Brain microvascular endothelial cell (primary cell): ENCODE measurements around the gene ALS2CL.
A peak's percentile ranks its signal among the peaks of the same experiment; 100 is the strongest.

Experiments
- DNase-seq: peaks from one replicate; pipeline ENCODE4 v3.0.0-alpha.2; 2020
- H3K27ac ChIP-seq: fragments of 250-450 bp; sonication (Bioruptor Pico); 2 replicates; pipeline ENCODE4 v1.5.1; 2020; ENCODE audit warnings: mild to moderate bottlenecking, moderate library complexity
- H3K27me3 ChIP-seq: fragments of 250-450 bp; sonication (Bioruptor Pico); replicated peaks from 2 replicates; pipeline ENCODE4 v1.5.1; 2020; ENCODE audit warnings: mild to moderate bottlenecking
- H3K36me3 ChIP-seq: fragments of 250-450 bp; sonication (Bioruptor Pico); replicated peaks from 2 replicates; pipeline ENCODE4 v1.5.1; 2020; ENCODE audit warnings: mild to moderate bottlenecking
- H3K4me3 ChIP-seq: 2 replicates; pipeline ENCODE4 v1.5.1; 2011; ENCODE audit warnings: low read depth, mild to moderate bottlenecking, control low read depth, low read length, moderate library complexity
- in situ Hi-C: cut with HindIII; loops from 2 replicates; pipeline ENCODE4 v1.10.0; 2017; ENCODE audit warnings: low sequenced_read_pairs, low pct_ligation_motif_present
- TF ChIP-seq, protein P1 (sequence below): IDR thresholded peaks from 2 replicates; pipeline ENCODE4 v1.5.1; 2011; ENCODE audit warnings: low read depth, mild to moderate bottlenecking, moderate library complexity, low read length, control low read depth, inconsistent platforms; ENCODE audit errors: missing control alignments

The ALS2CL gene

DNA sequence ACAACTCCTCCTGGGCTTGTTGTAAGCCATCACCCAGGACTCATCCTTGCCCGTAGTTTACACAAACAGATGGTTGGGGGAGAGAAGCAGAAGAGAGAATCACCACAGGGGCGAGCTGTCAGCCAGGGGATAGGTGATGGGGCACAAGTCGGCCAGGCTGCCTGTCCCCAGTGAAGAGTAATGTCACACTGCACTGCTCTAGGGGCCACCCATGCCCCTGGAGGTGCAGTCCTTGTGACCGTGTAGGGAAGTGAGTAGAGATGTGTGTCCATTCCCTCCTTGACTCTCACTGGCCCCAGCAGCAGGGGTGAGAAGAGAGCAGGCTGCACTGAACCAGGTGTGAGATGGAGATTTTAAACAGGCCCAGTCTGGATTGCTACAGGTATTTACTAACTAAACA lies 41.3 kb upstream of the ALS2CL start:
- Histone ChIP-seq H3K27me3 (peaks cover 6% of the 10 kb centered on the region), H3K27ac (no peak overlapping the region), H3K36me3 (no peaks in the 10 kb centered on the region), H3K4me3 (no peak overlapping the region)
- in situ Hi-C loops, result no loop called here
- TF ChIP-seq, protein P1, sequence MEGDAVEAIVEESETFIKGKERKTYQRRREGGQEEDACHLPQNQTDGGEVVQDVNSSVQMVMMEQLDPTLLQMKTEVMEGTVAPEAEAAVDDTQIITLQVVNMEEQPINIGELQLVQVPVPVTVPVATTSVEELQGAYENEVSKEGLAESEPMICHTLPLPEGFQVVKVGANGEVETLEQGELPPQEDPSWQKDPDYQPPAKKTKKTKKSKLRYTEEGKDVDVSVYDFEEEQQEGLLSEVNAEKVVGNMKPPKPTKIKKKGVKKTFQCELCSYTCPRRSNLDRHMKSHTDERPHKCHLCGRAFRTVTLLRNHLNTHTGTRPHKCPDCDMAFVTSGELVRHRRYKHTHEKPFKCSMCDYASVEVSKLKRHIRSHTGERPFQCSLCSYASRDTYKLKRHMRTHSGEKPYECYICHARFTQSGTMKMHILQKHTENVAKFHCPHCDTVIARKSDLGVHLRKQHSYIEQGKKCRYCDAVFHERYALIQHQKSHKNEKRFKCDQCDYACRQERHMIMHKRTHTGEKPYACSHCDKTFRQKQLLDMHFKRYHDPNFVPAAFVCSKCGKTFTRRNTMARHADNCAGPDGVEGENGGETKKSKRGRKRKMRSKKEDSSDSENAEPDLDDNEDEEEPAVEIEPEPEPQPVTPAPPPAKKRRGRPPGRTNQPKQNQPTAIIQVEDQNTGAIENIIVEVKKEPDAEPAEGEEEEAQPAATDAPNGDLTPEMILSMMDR, result no peak
- DNase-seq, result no peak

DNA sequence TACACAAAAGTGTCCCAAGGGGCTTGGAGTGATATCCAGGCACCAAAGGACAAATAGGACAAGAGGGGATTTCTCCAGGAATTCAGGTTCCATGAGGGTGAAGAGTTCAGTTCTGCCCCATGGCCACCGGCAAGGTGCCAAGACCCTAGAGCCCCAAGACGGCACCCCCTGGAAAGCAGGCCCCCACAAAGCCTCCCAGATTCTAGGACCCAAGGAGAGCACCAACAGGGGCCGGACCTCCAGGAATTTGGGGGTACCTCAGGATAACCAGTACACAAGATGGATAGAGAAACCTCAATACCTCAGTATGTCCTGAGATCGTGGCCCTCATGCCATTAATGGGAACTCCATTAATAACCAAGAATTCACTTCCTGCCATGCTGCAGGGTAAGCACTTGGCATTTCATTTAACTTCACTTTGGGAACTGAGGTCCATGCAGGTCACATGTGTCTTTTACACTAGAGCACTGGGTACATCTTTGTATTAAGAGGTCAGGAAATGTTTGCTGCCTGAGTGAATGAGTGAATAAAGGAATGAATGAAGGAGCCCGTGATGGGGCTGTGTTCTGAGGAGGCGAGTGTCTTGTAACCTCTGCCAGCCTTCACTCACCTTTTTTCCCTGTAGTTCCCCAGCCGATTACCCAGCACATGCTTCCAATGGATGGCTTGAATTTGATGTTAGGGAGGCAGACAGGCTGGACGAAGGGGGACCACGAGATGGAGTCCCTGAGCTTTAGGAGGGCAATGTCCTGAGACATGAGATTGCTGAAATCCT lies 39.7 kb upstream of the ALS2CL start:
- in situ Hi-C loops, result no loop called here
- H3K4me3 ChIP-seq, result no peak overlapping the region
- peaks cover 6% of the 10 kb centered on the region for H3K27me3 ChIP-seq
- no peaks in the 10 kb centered on the region for H3K36me3 ChIP-seq
- TF ChIP-seq, protein P1, result peak; percentile 18
- no peak for DNase-seq
- H3K27ac ChIP-seq, result no peak overlapping the region

DNA sequence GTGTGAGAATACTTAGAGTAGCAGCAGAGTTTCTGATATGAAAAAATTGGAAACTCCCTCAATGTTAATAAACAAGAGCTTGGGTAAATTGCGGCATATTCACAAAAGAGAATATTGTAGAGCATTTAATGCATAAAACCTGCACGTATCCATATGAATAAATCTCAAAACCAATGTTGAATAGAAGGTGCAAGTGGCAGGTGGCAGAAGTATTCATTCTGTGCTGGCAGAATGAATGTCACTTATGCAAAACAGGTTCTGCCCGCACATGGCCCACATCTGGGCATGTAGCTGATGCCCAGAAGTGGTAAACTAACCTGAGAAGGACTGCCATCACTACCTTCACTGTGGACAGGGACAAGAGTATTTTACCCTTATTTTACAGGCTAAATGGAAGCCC lies 38.3 kb upstream of the ALS2CL start:
- DNase-seq, result no peak
- peaks cover 6% of the 10 kb centered on the region for H3K27me3 ChIP-seq
- TF ChIP-seq, protein P1, result no peak
- no peaks in the 10 kb centered on the region for H3K36me3 ChIP-seq
- H3K27ac ChIP-seq, result no peak overlapping the region
- in situ Hi-C loops, result no loop called here
- H3K4me3 ChIP-seq, result no peak overlapping the region

DNA sequence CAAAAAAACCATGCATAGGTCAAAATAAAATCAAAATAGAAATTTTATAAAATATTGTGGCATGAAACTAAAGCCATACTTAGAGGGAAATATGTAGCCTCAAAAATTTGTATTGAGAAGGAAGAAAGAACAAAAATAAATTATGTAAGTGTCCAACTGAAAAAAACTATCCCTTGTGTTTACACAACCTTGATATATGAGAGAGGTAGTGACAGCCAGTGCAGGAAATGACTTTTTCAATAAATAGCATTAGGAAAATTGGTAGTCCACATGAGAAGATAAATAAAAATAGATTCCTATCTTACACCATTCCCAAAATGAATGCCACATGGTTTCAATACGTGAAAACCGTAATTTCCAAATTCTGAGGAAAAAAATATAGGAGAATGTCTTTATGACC lies 37.3 kb upstream of the ALS2CL start:
- in situ Hi-C loops, result no loop called here
- peaks cover 6% of the 10 kb centered on the region for H3K27me3 ChIP-seq
- no peak overlapping the region for H3K27ac ChIP-seq
- TF ChIP-seq, protein P1, result no peak
- no peak for DNase-seq
- H3K36me3 ChIP-seq, result no peaks in the 10 kb centered on the region
- H3K4me3 ChIP-seq, result no peak overlapping the region

DNA sequence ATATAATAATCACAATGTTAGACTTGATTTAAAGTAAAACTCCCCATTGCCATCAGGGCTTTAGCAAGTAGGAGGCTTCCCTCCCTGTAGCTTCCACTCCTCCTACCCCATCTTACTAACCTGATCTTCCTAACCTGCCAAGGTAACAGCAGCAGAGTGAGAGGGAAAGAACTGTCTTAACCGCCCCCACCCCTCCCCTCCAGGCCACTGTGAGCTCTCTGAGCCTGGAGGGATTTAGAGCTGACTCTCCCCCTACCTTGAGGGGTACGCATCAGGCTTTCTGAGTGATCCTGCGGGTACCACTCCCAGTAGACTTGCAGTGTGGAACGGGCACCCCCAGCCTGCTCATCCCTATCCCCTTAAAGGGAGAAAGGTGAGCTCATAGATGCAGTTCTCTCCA lies 35.6 kb upstream of the ALS2CL start:
- Histone ChIP-seq H3K36me3 (no peaks in the 10 kb centered on the region), H3K27me3 (peaks cover 6% of the 10 kb centered on the region), H3K4me3 (no peak overlapping the region), H3K27ac (no peak overlapping the region)
- DNase-seq, result no peak
- TF ChIP-seq, protein P1, result no peak
- in situ Hi-C loops, result no loop called here
